BE2C (cell line): ENCODE measurements around the gene SLC28A1.

ENCODE experiments used
- DNase-seq: peaks from one replicate; pipeline ENCODE4 v3.0.0-alpha.2; 2020
- H3K27me3 ChIP-seq: fragments of 250-450 bp; sonication (Bioruptor Pico); 2 replicates; pipeline ENCODE4 v1.5.1; 2020; ENCODE audit warnings: mild to moderate bottlenecking
- H3K36me3 ChIP-seq: fragments of 250-450 bp; sonication (Bioruptor Pico); 2 replicates; pipeline ENCODE4 v1.5.1; 2020; ENCODE audit warnings: mild to moderate bottlenecking
- H3K4me1 ChIP-seq: fragments of 250-450 bp; sonication (Bioruptor Pico); 2 replicates; pipeline ENCODE4 v1.5.1; 2020
- H3K4me3 ChIP-seq: 2 replicates; pipeline ENCODE4 v1.5.1; 2011; ENCODE audit warnings: low read depth, low read length
- H3K9me3 ChIP-seq: fragments of 250-450 bp; sonication (Bioruptor Pico); 2 replicates; pipeline ENCODE4 v1.5.1; 2020
- CTCF ChIP-seq: IDR thresholded peaks from 2 replicates; pipeline ENCODE4 v1.5.1; 2012; ENCODE audit warnings: mild to moderate bottlenecking, low read depth, low read length

Gene SLC28A1

GRCh38 chr15:84944311-84944710, 59.8 kb downstream of the SLC28A1 start:
- no peaks in the 10 kb centered on the region for H3K9me3 ChIP-seq
- no peak for TF ChIP-seq CTCF
- no peaks in the 10 kb centered on the region for H3K4me1 ChIP-seq
- H3K36me3 ChIP-seq = no peaks in the 10 kb centered on the region
- no peak overlapping the region for H3K4me3 ChIP-seq
- H3K27me3 ChIP-seq = no peaks in the 10 kb centered on the region
- no peak for DNase-seq

GRCh38 chr15:84944861-84945260, 60.4 kb downstream of the SLC28A1 start:
- Histone ChIP-seq H3K27me3 (no peaks in the 10 kb centered on the region), H3K4me3 (no peak overlapping the region), H3K4me1 (no peaks in the 10 kb centered on the region), H3K9me3 (no peaks in the 10 kb centered on the region), H3K36me3 (no peaks in the 10 kb centered on the region)
- DNase-seq = no peak
- TF ChIP-seq CTCF = no peak

- no peaks in the 10 kb centered on the region for H3K9me3 ChIP-seq
- TF ChIP-seq CTCF = no peak
- no peaks in the 10 kb centered on the region for H3K27me3 ChIP-seq
- H3K4me3 ChIP-seq = no peak overlapping the region
- H3K4me1 ChIP-seq = no peaks in the 10 kb centered on the region
- DNase-seq = no peak
- H3K36me3 ChIP-seq = no peaks in the 10 kb centered on the region
These were observed 62.5 kb downstream of the SLC28A1 start for GRCh38 chr15:84946772-84947489.

DNA sequence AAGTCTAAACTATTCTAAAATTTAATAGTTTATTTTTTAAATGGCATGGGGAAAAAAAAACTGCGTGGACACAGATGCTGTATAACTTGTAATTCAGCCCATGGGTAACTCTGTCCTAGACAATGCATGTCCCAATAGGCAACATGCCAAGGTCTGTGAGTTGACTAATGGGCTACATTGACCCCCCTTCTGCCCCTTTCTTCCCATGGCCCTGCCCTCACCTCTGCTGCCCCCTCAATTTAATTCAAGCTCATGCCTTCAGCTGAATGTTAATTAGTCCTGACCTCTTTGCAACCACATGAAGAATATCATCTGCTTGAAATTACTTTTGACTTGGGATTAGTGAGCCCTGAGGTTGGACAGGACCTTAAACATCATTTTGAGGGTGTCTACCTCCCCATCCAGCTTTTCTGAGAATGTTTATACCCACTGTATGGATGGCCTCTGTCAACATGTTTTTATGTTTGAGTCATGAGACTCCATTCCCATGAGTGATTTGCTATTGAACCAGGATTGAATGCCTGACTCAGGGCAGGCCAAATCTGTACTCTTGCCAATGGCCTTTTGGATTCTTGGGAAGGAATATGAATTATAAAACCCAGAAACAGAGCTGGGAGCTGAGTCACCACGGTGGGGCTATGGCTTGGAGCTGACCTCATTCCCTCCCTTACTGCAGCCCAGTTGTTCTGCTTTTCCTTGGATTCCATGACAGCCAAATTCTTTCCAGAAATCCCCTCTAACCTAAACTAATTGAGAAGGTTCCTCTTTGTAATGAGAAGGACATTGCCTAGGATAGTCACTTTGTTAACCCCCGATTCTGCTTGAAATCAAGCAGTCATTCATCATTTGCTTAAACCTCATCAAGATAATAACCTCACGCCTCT, 63.7 kb downstream of the SLC28A1 start:
- Histone ChIP-seq H3K36me3 (no peaks in the 10 kb centered on the region), H3K27me3 (no peaks in the 10 kb centered on the region), H3K9me3 (no peaks in the 10 kb centered on the region), H3K4me1 (no peaks in the 10 kb centered on the region), H3K4me3 (no peak overlapping the region)
- no peak for TF ChIP-seq CTCF
- no peak for DNase-seq

DNA sequence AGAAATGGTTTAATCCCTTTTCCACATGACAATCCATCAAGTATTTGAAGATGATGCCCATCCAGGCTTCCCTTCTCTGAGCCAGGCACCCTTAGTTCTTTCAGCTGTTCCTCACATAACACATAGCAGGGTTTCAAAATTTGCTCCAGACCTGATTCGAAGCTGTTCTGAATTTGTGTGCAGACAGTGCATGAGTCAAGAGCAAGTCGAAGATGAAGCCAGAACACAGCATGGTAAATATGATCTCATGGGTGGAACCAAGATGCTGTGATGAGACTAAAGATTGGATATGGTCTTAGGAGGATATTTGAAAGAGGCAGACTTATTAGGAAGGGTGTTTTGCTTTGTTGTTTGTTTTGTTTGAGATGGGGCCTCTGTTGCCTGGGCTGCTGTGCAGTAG, 64.6 kb downstream of the SLC28A1 start:
- Histone ChIP-seq H3K4me3 (no peak overlapping the region), H3K36me3 (no peaks in the 10 kb centered on the region), H3K27me3 (no peaks in the 10 kb centered on the region), H3K9me3 (no peaks in the 10 kb centered on the region), H3K4me1 (no peaks in the 10 kb centered on the region)
- DNase-seq = no peak
- no peak for TF ChIP-seq CTCF
